ENCODE data around the gene MRPL14. TPM values are rescaled to one million over a fixed set of nuclear protein-coding genes. Genes with fewer than 3 reads are reported as not detected.
A peak's percentile ranks its signal among the peaks of the same experiment; 100 is the strongest.

MRPL14 gene
- total and polyA plus RNA-seq, 2 of the 8 experiments (the other 6 are each of a cell fraction or from before 2014, with no cell fraction given): 82.0 to 97.1 TPM

- TF ChIP-seq TEAD4 (IDR thresholded peaks at IDR 0.05; ENCODE audit: low read depth, low read length) (0 out of 2 replicates have a peak, but pooled peaks have one; percentile 5), RBBP5 (IDR thresholded peaks at IDR 0.05; ENCODE audit: borderline replicate concordance, low read depth, low read length) (peak; percentile 64; the same call in 1 of the 2 replicates)
These were observed 53.4 kb downstream of the MRPL14 start (continued) for GRCh38 chr6:44073612-44074438.
